ENCODE measurements around the gene NHLRC4. TPM values are rescaled to one million over a fixed set of nuclear protein-coding genes. Genes with fewer than 3 reads are reported as not detected.

NHLRC4 gene
- total RNA-seq, 1 donor from 2014 or later: 1.0 TPM

- ATAC-seq (ENCODE audit: low read depth) (peak; percentile 81), DNase-seq (peak; percentile 91)
- Mint-ChIP-seq H3K27me3 (no peaks in the 10 kb centered on the region), H3K4me1 (peaks cover 43% of the 10 kb centered on the region), H3K9me3 (no peaks in the 10 kb centered on the region), H3K4me3 (peak within 1 kb of the TSS; percentile 86), H3K27ac (peak within 1 kb of the TSS; percentile 82), H3K36me3 (ENCODE audit: low read depth) (no peaks in the 10 kb centered on the region)
- CTCF ChIA-PET: no interaction called here
- intact Hi-C loops (cut with micrococcal nuclease): loop anchor here (1.0 to 5.0 kb wide), 11 partner anchors 40 to 1086 kb away; partner anchors contain the start of genes AXIN1, CRAMP1, IFT140 and JMJD8
- TF ChIP-seq CTCF (IDR thresholded peaks at IDR 0.05): no peak
- POLR2A ChIA-PET: interaction anchor here (0.6 to 1.6 kb wide), 11 partner anchors 9 to 1151 kb away, joined by 3 to 8 read pairs (median 3); partner anchors contain the start of genes JPT2, METTL26 and NHLRC4
Observed at GRCh38 chr16:527015-527903, 39.5 kb upstream of the NHLRC4 start, which contains the start of gene CAPN15. Gene CAPN15 (plus strand): TSS chr16:527712. CDS start chr16:546839, 19,127 bp downstream.

- Mint-ChIP-seq H3K4me1 (peaks cover 43% of the 10 kb centered on the region), H3K9me3 (no peaks in the 10 kb centered on the region), H3K4me3 (peak overlapping the region; percentile 84), H3K36me3 (ENCODE audit: low read depth) (no peaks in the 10 kb centered on the region), H3K27ac (peak overlapping the region; percentile 78), H3K27me3 (no peaks in the 10 kb centered on the region)
- no peak for TF ChIP-seq CTCF (IDR thresholded peaks at IDR 0.05)
- POLR2A ChIA-PET: interaction anchor here (0.6 to 1.2 kb wide), 3 partner anchors 8 to 336 kb away, joined by 3 to 6 read pairs (median 3); no protein-coding TSS in a partner anchor
- DNase-seq: peak; percentile 35
- intact Hi-C loops (cut with micrococcal nuclease): loop anchor here (5.0 kb wide), 5 partner anchors 39 to 391 kb away; partner anchors contain the start of genes NHLRC4, NPRL3, PGAP6 and PIGQ
- CTCF ChIA-PET: no interaction called here
- no peak for ATAC-seq (ENCODE audit: low read depth)
Observed at GRCh38 chr16:528111-529011, 38.4 kb upstream of the NHLRC4 start.

- H3K4me1 Mint-ChIP-seq: peaks cover 40% of the 10 kb centered on the region
- ATAC-seq (ENCODE audit: low read depth): no peak
- intact Hi-C loops (cut with micrococcal nuclease): loop anchor here (5.0 kb wide), 5 partner anchors 38 to 392 kb away; partner anchors contain the start of genes NHLRC4, NPRL3, PGAP6 and PIGQ
Observed at GRCh38 chr16:529012-529575, 37.7 kb upstream of the NHLRC4 start.

More at GRCh38 chr16:529012-529575, 37.7 kb upstream of the NHLRC4 start:
- POLR2A ChIA-PET: interaction anchor here (0.6 to 0.7 kb wide), 2 partner anchors 8 to 337 kb away, joined by 3 to 6 read pairs; no protein-coding TSS in a partner anchor
- CTCF ChIA-PET: no interaction called here
- no peak for TF ChIP-seq CTCF (IDR thresholded peaks at IDR 0.05)
- no peaks in the 10 kb centered on the region for H3K27me3 Mint-ChIP-seq
- H3K9me3 Mint-ChIP-seq: no peaks in the 10 kb centered on the region
- DNase-seq: no peak
- no peak overlapping the region for H3K27ac Mint-ChIP-seq
- peak overlapping the region; percentile 84 for H3K4me3 Mint-ChIP-seq
- no peaks in the 10 kb centered on the region for H3K36me3 Mint-ChIP-seq (ENCODE audit: low read depth)

Data from activated B cell treated with CpG ODN at 0.5 μM for 24 hours (primary cell).